Mesothelial cell of epicardium (in vitro differentiated cells): Measurements from ENCODE around the gene CHD1L. TPM values are rescaled to one million over a fixed set of nuclear protein-coding genes. Genes with fewer than 3 reads are reported as not detected.

Source experiments
- DNase-seq, 2 experiments: peaks; one replicate each; pipeline ENCODE4 v3.0.0; 2021; ENCODE audit warnings: low spot score in 2 of 2; ENCODE audit not compliant: unreplicated experiment in 2 of 2
- H3K27ac Mint-ChIP-seq: 2 replicates; pipeline ENCODE4 v1.8.0; 2021; ENCODE audit warnings: mixed read lengths
- H3K27me3 Mint-ChIP-seq: 2 replicates; pipeline ENCODE4 v1.8.0; 2021; ENCODE audit warnings: low read depth, mixed read lengths
- H3K36me3 Mint-ChIP-seq: 2 replicates; pipeline ENCODE4 v1.8.0; 2021; ENCODE audit warnings: mixed read lengths
- H3K4me1 Mint-ChIP-seq: 2 replicates; pipeline ENCODE4 v1.8.0; 2021; ENCODE audit warnings: mixed read lengths
- H3K4me3 Mint-ChIP-seq: 2 replicates; pipeline ENCODE4 v1.8.0; 2021; ENCODE audit warnings: mild to moderate bottlenecking, moderate library complexity, mixed read lengths
- H3K9me3 Mint-ChIP-seq: 2 replicates; pipeline ENCODE4 v1.8.0; 2021; ENCODE audit warnings: mixed read lengths
- CTCF ChIP-seq: fragments of 200-600 bp; sonication (generic); IDR thresholded peaks from one replicate; pipeline ENCODE4 v1.5.0; 2021; ENCODE audit warnings: antibody characterized with exemption; ENCODE audit not compliant: unreplicated experiment
- total RNA-seq: library from RNA; stranded (reverse); gene quantifications from 3 replicates; pipeline ENCODE4 v1.2.1, GENCODE V29; 2021

The CHD1L gene
- total RNA-seq, 1 donor from 2014 or later: 67.5 TPM

GRCh38 chr1:147241934-147242448, 493 bp upstream of the CHD1L start:
- Mint-ChIP-seq H3K4me1 (peaks cover 34% of the 10 kb centered on the region), H3K4me3 (peak overlapping the region; percentile 73), H3K27me3 (no peaks in the 10 kb centered on the region)

GRCh38 chr1:147243228-147243685, 773 bp downstream of the CHD1L start:
- Mint-ChIP-seq H3K4me3 (peak overlapping the region; percentile 89), H3K36me3 (no peaks in the 10 kb centered on the region), H3K27me3 (no peaks in the 10 kb centered on the region), H3K9me3 (no peaks in the 10 kb centered on the region), H3K27ac (peak overlapping the region; percentile 80), H3K4me1 (peaks cover 43% of the 10 kb centered on the region)
- DNase-seq: peak; percentile 27 to 49
- no peak for TF ChIP-seq CTCF

More at GRCh38 chr1:147241934-147242448, 493 bp upstream of the CHD1L start:
- Mint-ChIP-seq H3K9me3 (no peaks in the 10 kb centered on the region), H3K36me3 (no peaks in the 10 kb centered on the region), H3K27ac (peak overlapping the region; percentile 22)
- TF ChIP-seq CTCF: no peak
- no peak for DNase-seq

GRCh38 chr1:147243841-147244240, 1.4 kb downstream of the CHD1L start:
- no peak for DNase-seq
- no peaks in the 10 kb centered on the region for H3K36me3 Mint-ChIP-seq
- H3K27ac Mint-ChIP-seq: peak overlapping the region; percentile 19
- peaks cover 45% of the 10 kb centered on the region for H3K4me1 Mint-ChIP-seq
- H3K9me3 Mint-ChIP-seq: no peaks in the 10 kb centered on the region
- no peaks in the 10 kb centered on the region for H3K27me3 Mint-ChIP-seq
- H3K4me3 Mint-ChIP-seq: peak overlapping the region; percentile 89
- TF ChIP-seq CTCF: no peak

- H3K27me3 Mint-ChIP-seq: no peaks in the 10 kb centered on the region
- DNase-seq: no peak
- H3K4me1 Mint-ChIP-seq: peaks cover 48% of the 10 kb centered on the region
- no peak overlapping the region for H3K4me3 Mint-ChIP-seq
- H3K9me3 Mint-ChIP-seq: no peaks in the 10 kb centered on the region
- peak overlapping the region; percentile 2 for H3K27ac Mint-ChIP-seq
- TF ChIP-seq CTCF: no peak
- no peaks in the 10 kb centered on the region for H3K36me3 Mint-ChIP-seq
These were observed 2.6 kb downstream of the CHD1L start for GRCh38 chr1:147245129-147245528.

- Mint-ChIP-seq H3K27ac (no peak overlapping the region), H3K9me3 (no peaks in the 10 kb centered on the region), H3K4me1 (peaks cover 44% of the 10 kb centered on the region), H3K4me3 (no peak overlapping the region), H3K27me3 (no peaks in the 10 kb centered on the region), H3K36me3 (no peaks in the 10 kb centered on the region)
- no peak for DNase-seq
- TF ChIP-seq CTCF: no peak
These were observed 3.1 kb downstream of the CHD1L start for GRCh38 chr1:147245586-147246021.
